PC-9 (cell line): ENCODE data around the gene SLC38A1.
"Not testable (repeated sequence)": the region's sequence is repeated elsewhere in the genome, so short reads cannot be mapped to it uniquely, and the experiment has no call there.

Source experiments
- CTCF ChIP-seq: fragments of 200-600 bp; sonication (generic); conservative IDR thresholded peaks from 2 replicates; pipeline ENCODE4 v1.6.1; 2017; ENCODE audit warnings: mixed run types, antibody characterized with exemption, mild to moderate bottlenecking, moderate library complexity
- EZH2 ChIP-seq: fragments of 200-600 bp; sonication (generic); IDR thresholded peaks from 2 replicates; pipeline ENCODE4 v1.8.0; 2017; ENCODE audit warnings: antibody characterized with exemption, low read depth

GRCh38 chr12:46190533-46190932 lies 78.3 kb downstream of the SLC38A1 start:
- not testable (repeated sequence) for TF ChIP-seq CTCF, EZH2
